Heart right ventricle (tissue), 16 donors: ENCODE data around the gene DDX1. TPM values are rescaled to one million over a fixed set of nuclear protein-coding genes. Genes with fewer than 3 reads are reported as not detected.

Experiments
- ATAC-seq, 8 donors: fragments of 200-7000 bp; cut with Tn5 transposase; one replicate each; pipeline ENCODE4 v1.9.1; 2020; ENCODE audit warnings: mild to moderate bottlenecking in 8 of 8, moderate library complexity in 8 of 8, moderate number of reproducible peaks in 1 of 8
- DNase-seq, 2 donors: peaks; one replicate each; pipeline ENCODE4 v3.0.0-alpha.2; 2020
- H3K27ac ChIP-seq, 10 donors: fragments of 200-600 bp; sonication (generic) in 2 of 10; one replicate each; pipeline versions ENCODE4 v1.5.0 to v1.8.0; 2020 to 2022; ENCODE audit warnings: mild to moderate bottlenecking in 3 of 10
- H3K27me3 ChIP-seq, 7 donors: fragments of 200-600 bp; one replicate each; pipeline ENCODE4 v1.8.0; 2021 to 2022; ENCODE audit warnings: mild to moderate bottlenecking in 2 of 7
- H3K36me3 ChIP-seq, 9 donors: fragments of 200-600 bp; sonication (generic) in 1 of 9; one replicate each; pipeline versions ENCODE4 v1.5.0 to v1.8.0; 2020 to 2022; ENCODE audit warnings: mild to moderate bottlenecking in 2 of 9
- H3K4me1 ChIP-seq, 9 donors: fragments of 200-600 bp; sonication (generic) in 1 of 9; one replicate each; pipeline versions ENCODE4 v1.5.0 to v1.8.0; 2020 to 2022; ENCODE audit warnings: mild to moderate bottlenecking in 4 of 9
- H3K4me3 ChIP-seq, 10 donors: fragments of 200-600 bp; sonication (generic) in 2 of 10; one replicate each; pipeline versions ENCODE4 v1.5.0 to v1.8.0; 2020 to 2022; ENCODE audit warnings: mild to moderate bottlenecking in 7 of 10, moderate library complexity in 2 of 10
- H3K9me3 ChIP-seq, 11 donors: fragments of 200-600 bp in 10 of 11; sonication (generic) in 2 of 11; one replicate each; pipeline versions ENCODE4 v1.5.0 to v1.8.0; 2013 to 2022; ENCODE audit warnings: mild to moderate bottlenecking in 2 of 11, control low read depth in 1 of 11, moderate library complexity in 1 of 11
- CTCF ChIP-seq, 9 donors: fragments of 200-600 bp; sonication (generic) in 2 of 9; IDR thresholded peaks; one replicate each; pipeline versions ENCODE4 v1.5.0 to v1.8.0; 2021 to 2022; ENCODE audit warnings: antibody characterized with exemption in 9 of 9, mild to moderate bottlenecking in 5 of 9, moderate library complexity in 1 of 9
- WGBS, 2 donors: extraction: QIAGEN DNeasy Blood & Tissue Kit; methylation state at CpG; one replicate each; pipeline ENCODE4 v1.1.7; 2013; ENCODE audit warnings: inconsistent platforms in 1 of 2; 5-methylcytosine and 5-hydroxymethylcytosine counted together
- intact Hi-C, 10 donors: fragments of 100-400 bp; cut with DNase I; formaldehyde crosslinking; loops; one replicate each; pipeline versions ENCODE4 v1.11.1 to v1.14.2; 2022
- polyA plus RNA-seq, 2 donors: library from polyadenylated mRNA; stranded (reverse); fragments of 200-250 nt; gene quantifications; one replicate each; pipeline ENCODE4 v1.2.3, GENCODE V29; 2013
- total RNA-seq, 10 donors: library from RNA; stranded (reverse); fragmentation: NEBNext Ultra II Directional in 3 of 10; extraction: Animal tissue kit (Norgen Biotek cat#: 25700) in 3 of 10; gene quantifications; one replicate each; pipeline versions ENCODE4 v1.2.1 to v1.2.4, GENCODE V29; 2021 to 2023
- donor health status: Arrhythmogenic right ventricular cardiomyopathy.
- donor health status: ischemic (EF 13 %, LVEDD 7.1; RV severe dilation, severe dysfunction).
- donor health status: healthy with polysubstance abuse.
- donor health status: DM: no; HTN: yes; CAD: no.
- donor health status: DM: no; HTN: no; CAD: no.
- donor health status: ischemic (EF 25% LVEDD 6.9; RV normal size, moderate dysfunction).
- donor health status: ischemic (EF 25% LVEDD 5.7; RV mildly dilated, moderate dysfunction).
- donor health status: healthy.
- donor health status: DM: yes; HTN: yes; CAD: no.
- donor health status: Ischemic cardiomyopathy.
- donor health status: ischemic (EF 35%, LVEDD 5.7; RV mildly dilated, moderate dysfunction).
- donor health status: nonischemic (EF 11% LVEDD 7.7; RV severe dilation, severe dysfunction).
- donor health status: DM: yes; HTN: yes; CAD: no.
- donor health status: PGD.
- donor health status: ischemic (EF 29% LVEDD 5.4; RV normal size, mild dysfunction).
- donor health status: nonischemic (EF 23%, LVEDD 6.1; RV moderate dilation, normal function).

The DDX1 gene
- total and polyA plus RNA-seq, 12 donors = 80.1 to 183 (median 157) TPM

GRCh38 chr2:15601681-15602080, 10.0 kb downstream of the DDX1 start:
- WGBS, 2 donors = 95 to 100% methylated on average over 1 of the region's 1 CpG
- no peak for ATAC-seq
- TF ChIP-seq CTCF (IDR thresholded peaks at IDR 0.05) = no peak

GRCh38 chr2:15602393-15602792, 10.7 kb downstream of the DDX1 start:
- TF ChIP-seq CTCF (IDR thresholded peaks at IDR 0.05) = no peak
- Histone ChIP-seq H3K27me3 (no peaks in the 10 kb centered on the region), H3K9me3 (no peaks in the 10 kb centered on the region), H3K36me3 (peaks cover 8 to 100% (median 86%) of the 10 kb centered on the region in 9 donors), H3K4me3 (no peak overlapping the region), H3K27ac (no peak overlapping the region), H3K4me1 (no peaks in the 10 kb centered on the region)
- intact Hi-C loops = no loop called here
- ATAC-seq (no peak), DNase-seq (no peak)
- WGBS, 2 donors = 93 to 95% methylated on average over 8 of the region's 8 CpGs

More at GRCh38 chr2:15601681-15602080, 10.0 kb downstream of the DDX1 start:
- Histone ChIP-seq H3K27me3 (no peaks in the 10 kb centered on the region), H3K27ac (no peak overlapping the region), H3K4me1 (no peaks in the 10 kb centered on the region), H3K9me3 (no peaks in the 10 kb centered on the region), H3K36me3 (peaks cover 8 to 100% (median 86%) of the 10 kb centered on the region in 9 donors), H3K4me3 (no peak overlapping the region)
- no peak for DNase-seq
- intact Hi-C loops = no loop called here

GRCh38 chr2:15603044-15603765, 11.5 kb downstream of the DDX1 start:
- H3K4me1 ChIP-seq = no peaks in the 10 kb centered on the region
- H3K9me3 ChIP-seq = no peaks in the 10 kb centered on the region
- peaks cover 8 to 100% (median 90%) of the 10 kb centered on the region in 9 donors for H3K36me3 ChIP-seq
- DNase-seq (no peak), ATAC-seq (no peak)
- WGBS, 2 donors = 94% methylated on average over 3 of the region's 3 CpGs
- no peak for TF ChIP-seq CTCF (IDR thresholded peaks at IDR 0.05)
- no peak overlapping the region for H3K4me3 ChIP-seq
- intact Hi-C loops = no loop called here
- no peaks in the 10 kb centered on the region for H3K27me3 ChIP-seq
- no peak overlapping the region for H3K27ac ChIP-seq

DNA sequence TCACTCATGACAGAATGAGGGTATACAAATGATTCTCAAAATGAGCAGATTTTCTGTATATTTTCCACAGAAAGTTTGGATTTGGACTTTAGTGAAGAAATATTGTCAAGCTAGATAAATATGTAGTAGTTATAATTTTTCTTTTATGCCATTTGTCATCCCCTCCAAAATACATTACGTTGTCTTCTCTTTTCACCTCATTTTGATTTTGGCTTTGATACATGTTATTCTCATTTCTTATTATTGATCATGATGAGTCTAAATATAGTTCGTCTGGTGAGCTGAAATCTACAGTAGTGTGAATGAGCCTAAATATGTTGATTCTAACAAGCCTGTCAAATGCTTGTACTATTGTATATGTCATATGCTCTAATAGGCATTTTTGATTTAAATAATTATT, 12.3 kb downstream of the DDX1 start:
- no peaks in the 10 kb centered on the region for H3K27me3 ChIP-seq

More for the DNA sequence above, 12.3 kb downstream of the DDX1 start:
- intact Hi-C loops = no loop called here
- 96 to 97% methylated on average over 2 of the region's 2 CpGs for WGBS, 2 donors
- no peaks in the 10 kb centered on the region for H3K9me3 ChIP-seq
- no peak for TF ChIP-seq CTCF (IDR thresholded peaks at IDR 0.05)
- DNase-seq (no peak), ATAC-seq (no peak)
- H3K4me3 ChIP-seq = no peak overlapping the region
- H3K4me1 ChIP-seq = no peaks in the 10 kb centered on the region
- peaks cover 8 to 100% (median 92%) of the 10 kb centered on the region in 9 donors for H3K36me3 ChIP-seq
- no peak overlapping the region for H3K27ac ChIP-seq
